Measurements from ENCODE around the gene MYO1D.

The MYO1D gene

DNA sequence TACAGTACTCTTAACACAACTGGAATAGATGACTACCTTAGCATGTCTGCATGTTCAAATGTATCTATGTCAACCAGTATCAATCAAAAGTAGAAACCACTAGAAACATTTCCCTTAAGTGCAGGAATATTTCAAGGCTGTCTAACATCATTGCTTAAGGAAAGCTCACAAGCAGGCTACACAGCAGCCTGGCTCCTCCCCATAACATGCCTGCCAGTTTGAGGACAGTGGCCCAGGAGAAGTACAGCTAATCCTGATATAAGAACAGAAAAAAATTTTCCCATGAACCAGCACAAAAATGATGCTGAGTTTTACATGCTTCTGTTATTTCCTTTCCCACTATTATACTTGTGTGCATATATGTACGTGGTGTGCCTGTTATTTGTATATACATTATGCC lies 175.1 kb downstream of the MYO1D start:
- no peak for ATAC-seq
- TF ChIP-seq PPARA (CRISPR knock-in tag; IDR thresholded peaks at IDR 0.05; ENCODE audit: borderline replicate concordance): no peak
- TF ChIP-seq, protein P1, sequence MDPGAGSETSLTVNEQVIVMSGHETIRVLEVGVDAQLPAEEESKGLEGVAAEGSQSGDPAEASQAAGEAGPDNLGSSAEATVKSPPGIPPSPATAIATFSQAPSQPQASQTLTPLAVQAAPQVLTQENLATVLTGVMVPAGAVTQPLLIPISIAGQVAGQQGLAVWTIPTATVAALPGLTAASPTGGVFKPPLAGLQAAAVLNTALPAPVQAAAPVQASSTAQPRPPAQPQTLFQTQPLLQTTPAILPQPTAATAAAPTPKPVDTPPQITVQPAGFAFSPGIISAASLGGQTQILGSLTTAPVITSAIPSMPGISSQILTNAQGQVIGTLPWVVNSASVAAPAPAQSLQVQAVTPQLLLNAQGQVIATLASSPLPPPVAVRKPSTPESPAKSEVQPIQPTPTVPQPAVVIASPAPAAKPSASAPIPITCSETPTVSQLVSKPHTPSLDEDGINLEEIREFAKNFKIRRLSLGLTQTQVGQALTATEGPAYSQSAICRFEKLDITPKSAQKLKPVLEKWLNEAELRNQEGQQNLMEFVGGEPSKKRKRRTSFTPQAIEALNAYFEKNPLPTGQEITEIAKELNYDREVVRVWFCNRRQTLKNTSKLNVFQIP (CRISPR knock-in tag; IDR thresholded peaks at IDR 0.05; ENCODE audit: borderline replicate concordance, low read depth): no peak
- TF ChIP-seq ZNF8 (CRISPR knock-in tag; IDR thresholded peaks at IDR 0.05): no peak
- no peak for TF ChIP-seq ARNTL (CRISPR knock-in tag; IDR thresholded peaks at IDR 0.05; ENCODE audit: borderline replicate concordance, low read depth)
- no peak for TF ChIP-seq ZNF565 (CRISPR knock-in tag; conservative IDR thresholded peaks at IDR 0.05; ENCODE audit: low read depth)
- TF ChIP-seq SNAI2 (CRISPR knock-in tag; IDR thresholded peaks at IDR 0.05): no peak
- no peak for TF ChIP-seq CSDC2 (CRISPR knock-in tag; IDR thresholded peaks at IDR 0.05)
- TF ChIP-seq ZNF70 (CRISPR knock-in tag; IDR thresholded peaks at IDR 0.05): no peak
- TF ChIP-seq, protein P2, sequence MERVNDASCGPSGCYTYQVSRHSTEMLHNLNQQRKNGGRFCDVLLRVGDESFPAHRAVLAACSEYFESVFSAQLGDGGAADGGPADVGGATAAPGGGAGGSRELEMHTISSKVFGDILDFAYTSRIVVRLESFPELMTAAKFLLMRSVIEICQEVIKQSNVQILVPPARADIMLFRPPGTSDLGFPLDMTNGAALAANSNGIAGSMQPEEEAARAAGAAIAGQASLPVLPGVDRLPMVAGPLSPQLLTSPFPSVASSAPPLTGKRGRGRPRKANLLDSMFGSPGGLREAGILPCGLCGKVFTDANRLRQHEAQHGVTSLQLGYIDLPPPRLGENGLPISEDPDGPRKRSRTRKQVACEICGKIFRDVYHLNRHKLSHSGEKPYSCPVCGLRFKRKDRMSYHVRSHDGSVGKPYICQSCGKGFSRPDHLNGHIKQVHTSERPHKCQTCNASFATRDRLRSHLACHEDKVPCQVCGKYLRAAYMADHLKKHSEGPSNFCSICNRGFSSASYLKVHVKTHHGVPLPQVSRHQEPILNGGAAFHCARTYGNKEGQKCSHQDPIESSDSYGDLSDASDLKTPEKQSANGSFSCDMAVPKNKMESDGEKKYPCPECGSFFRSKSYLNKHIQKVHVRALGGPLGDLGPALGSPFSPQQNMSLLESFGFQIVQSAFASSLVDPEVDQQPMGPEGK (CRISPR knock-in tag; IDR thresholded peaks at IDR 0.05; ENCODE audit: borderline replicate concordance): no peak
- TF ChIP-seq, protein P3, sequence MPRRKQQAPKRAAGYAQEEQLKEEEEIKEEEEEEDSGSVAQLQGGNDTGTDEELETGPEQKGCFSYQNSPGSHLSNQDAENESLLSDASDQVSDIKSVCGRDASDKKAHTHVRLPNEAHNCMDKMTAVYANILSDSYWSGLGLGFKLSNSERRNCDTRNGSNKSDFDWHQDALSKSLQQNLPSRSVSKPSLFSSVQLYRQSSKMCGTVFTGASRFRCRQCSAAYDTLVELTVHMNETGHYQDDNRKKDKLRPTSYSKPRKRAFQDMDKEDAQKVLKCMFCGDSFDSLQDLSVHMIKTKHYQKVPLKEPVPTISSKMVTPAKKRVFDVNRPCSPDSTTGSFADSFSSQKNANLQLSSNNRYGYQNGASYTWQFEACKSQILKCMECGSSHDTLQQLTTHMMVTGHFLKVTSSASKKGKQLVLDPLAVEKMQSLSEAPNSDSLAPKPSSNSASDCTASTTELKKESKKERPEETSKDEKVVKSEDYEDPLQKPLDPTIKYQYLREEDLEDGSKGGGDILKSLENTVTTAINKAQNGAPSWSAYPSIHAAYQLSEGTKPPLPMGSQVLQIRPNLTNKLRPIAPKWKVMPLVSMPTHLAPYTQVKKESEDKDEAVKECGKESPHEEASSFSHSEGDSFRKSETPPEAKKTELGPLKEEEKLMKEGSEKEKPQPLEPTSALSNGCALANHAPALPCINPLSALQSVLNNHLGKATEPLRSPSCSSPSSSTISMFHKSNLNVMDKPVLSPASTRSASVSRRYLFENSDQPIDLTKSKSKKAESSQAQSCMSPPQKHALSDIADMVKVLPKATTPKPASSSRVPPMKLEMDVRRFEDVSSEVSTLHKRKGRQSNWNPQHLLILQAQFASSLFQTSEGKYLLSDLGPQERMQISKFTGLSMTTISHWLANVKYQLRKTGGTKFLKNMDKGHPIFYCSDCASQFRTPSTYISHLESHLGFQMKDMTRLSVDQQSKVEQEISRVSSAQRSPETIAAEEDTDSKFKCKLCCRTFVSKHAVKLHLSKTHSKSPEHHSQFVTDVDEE (CRISPR knock-in tag; IDR thresholded peaks at IDR 0.05): no peak
- TF ChIP-seq, protein P4, sequence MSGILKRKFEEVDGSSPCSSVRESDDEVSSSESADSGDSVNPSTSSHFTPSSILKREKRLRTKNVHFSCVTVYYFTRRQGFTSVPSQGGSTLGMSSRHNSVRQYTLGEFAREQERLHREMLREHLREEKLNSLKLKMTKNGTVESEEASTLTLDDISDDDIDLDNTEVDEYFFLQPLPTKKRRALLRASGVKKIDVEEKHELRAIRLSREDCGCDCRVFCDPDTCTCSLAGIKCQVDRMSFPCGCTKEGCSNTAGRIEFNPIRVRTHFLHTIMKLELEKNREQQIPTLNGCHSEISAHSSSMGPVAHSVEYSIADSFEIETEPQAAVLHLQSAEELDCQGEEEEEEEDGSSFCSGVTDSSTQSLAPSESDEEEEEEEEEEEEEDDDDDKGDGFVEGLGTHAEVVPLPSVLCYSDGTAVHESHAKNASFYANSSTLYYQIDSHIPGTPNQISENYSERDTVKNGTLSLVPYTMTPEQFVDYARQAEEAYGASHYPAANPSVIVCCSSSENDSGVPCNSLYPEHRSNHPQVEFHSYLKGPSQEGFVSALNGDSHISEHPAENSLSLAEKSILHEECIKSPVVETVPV (CRISPR knock-in tag; IDR thresholded peaks at IDR 0.05): no peak
- TF ChIP-seq ISL1 (CRISPR knock-in tag; IDR thresholded peaks at IDR 0.05): no peak
- TF ChIP-seq, protein P5, sequence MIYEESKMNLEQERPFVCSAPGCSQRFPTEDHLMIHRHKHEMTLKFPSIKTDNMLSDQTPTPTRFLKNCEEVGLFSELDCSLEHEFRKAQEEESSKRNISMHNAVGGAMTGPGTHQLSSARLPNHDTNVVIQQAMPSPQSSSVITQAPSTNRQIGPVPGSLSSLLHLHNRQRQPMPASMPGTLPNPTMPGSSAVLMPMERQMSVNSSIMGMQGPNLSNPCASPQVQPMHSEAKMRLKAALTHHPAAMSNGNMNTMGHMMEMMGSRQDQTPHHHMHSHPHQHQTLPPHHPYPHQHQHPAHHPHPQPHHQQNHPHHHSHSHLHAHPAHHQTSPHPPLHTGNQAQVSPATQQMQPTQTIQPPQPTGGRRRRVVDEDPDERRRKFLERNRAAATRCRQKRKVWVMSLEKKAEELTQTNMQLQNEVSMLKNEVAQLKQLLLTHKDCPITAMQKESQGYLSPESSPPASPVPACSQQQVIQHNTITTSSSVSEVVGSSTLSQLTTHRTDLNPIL (CRISPR knock-in tag; IDR thresholded peaks at IDR 0.05; ENCODE audit: low read depth): no peak

DNA sequence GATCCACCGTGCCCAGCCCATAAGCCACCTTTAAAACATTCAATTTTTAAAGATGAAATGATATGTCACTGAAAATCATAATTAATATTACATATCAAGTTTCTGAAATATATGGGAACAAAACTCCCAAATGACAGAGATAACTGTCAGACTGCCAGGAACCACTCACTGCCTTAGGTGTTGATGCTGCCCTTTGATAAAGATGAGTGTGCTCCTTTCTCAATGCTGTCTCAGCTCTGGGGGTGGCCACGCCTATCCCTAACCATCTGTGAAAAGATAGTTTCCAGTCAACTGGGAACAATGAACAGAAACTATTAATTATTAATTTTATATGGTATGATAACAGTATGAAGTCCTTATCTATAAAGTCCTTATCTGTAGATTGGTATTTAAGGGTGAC lies 177.7 kb downstream of the MYO1D start:
- ATAC-seq: no peak
- TF ChIP-seq RARB (CRISPR knock-in tag; IDR thresholded peaks at IDR 0.05): no peak
- TF ChIP-seq ARNTL (CRISPR knock-in tag; IDR thresholded peaks at IDR 0.05; ENCODE audit: borderline replicate concordance, low read depth): no peak
- no peak for TF ChIP-seq ZNF70 (CRISPR knock-in tag; IDR thresholded peaks at IDR 0.05)

DNA sequence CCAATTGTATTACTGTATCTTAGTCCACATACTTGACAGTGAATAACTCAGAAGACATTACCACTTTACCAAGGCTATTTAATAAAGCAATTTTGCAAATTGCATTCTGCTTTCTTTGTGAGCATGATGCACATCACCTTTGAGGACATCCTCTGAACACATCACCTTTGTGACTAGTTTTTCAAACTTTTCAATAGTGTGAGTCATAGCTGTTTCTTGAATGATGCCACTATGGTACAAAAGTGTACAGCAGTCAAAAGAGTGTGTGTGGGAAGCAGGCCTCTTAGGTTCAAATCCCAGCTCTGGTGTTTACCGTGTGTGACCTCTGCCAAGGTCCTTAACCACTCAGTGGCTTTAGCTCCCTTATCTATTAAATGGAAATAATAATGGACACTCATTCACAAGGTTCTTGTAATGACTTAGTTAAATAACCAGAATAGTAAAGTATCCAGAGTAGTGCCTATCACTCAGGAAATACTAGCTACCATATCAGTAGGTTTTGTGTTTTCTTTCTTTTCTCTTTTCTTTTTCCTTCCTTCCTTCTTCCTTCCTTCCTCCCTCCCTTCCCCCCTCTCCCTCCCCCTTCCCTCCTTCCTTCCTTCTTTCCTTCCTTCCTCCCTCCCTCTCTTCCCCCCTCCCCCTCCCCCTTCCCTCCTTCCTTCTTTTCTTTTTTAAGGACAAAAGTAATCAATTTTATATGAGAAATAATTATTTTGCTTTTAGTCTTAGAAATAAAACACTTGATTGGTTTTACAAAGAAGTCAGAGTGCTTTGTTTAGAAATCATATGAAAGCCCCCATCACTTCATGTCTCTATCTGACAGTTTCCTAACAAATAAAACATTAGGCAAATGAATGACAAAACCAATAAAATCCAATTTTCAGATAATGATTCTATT lies 178.9 kb downstream of the MYO1D start:
- ATAC-seq: no peak
- TF ChIP-seq CSDC2 (CRISPR knock-in tag; IDR thresholded peaks at IDR 0.05) (no peak), GLIS3 (CRISPR knock-in tag; IDR thresholded peaks at IDR 0.05) (no peak), ZC3H10 (CRISPR knock-in tag; IDR thresholded peaks at IDR 0.05) (no peak), OSR1 (CRISPR knock-in tag; IDR thresholded peaks at IDR 0.05) (no peak), ZNF8 (CRISPR knock-in tag; IDR thresholded peaks at IDR 0.05) (no peak), ZFP3 (CRISPR knock-in tag; IDR thresholded peaks at IDR 0.05) (no peak), BACH2 (CRISPR knock-in tag; IDR thresholded peaks at IDR 0.05; ENCODE audit: borderline replicate concordance) (no peak), TCF4 (CRISPR knock-in tag; IDR thresholded peaks at IDR 0.05; ENCODE audit: borderline replicate concordance) (no peak), ZNF70 (CRISPR knock-in tag; IDR thresholded peaks at IDR 0.05) (no peak), ARNTL (CRISPR knock-in tag; IDR thresholded peaks at IDR 0.05; ENCODE audit: borderline replicate concordance, low read depth) (no peak), ZNF565 (CRISPR knock-in tag; conservative IDR thresholded peaks at IDR 0.05; ENCODE audit: low read depth) (no peak), TOX (CRISPR knock-in tag; IDR thresholded peaks at IDR 0.05; ENCODE audit: borderline replicate concordance) (no peak), PPARA (CRISPR knock-in tag; IDR thresholded peaks at IDR 0.05; ENCODE audit: borderline replicate concordance) (no peak)
- TF ChIP-seq, protein P5 (CRISPR knock-in tag; IDR thresholded peaks at IDR 0.05; ENCODE audit: low read depth): no peak
- TF ChIP-seq, protein P4 (CRISPR knock-in tag; IDR thresholded peaks at IDR 0.05): no peak
- TF ChIP-seq, protein P1 (CRISPR knock-in tag; IDR thresholded peaks at IDR 0.05; ENCODE audit: borderline replicate concordance, low read depth): no peak
